H9 (cell line): ENCODE measurements around the gene APOB. TPM values are rescaled to one million over a fixed set of nuclear protein-coding genes. Genes with fewer than 3 reads are reported as not detected.

Experiments
- DNase-seq: peaks from one replicate; pipeline ENCODE4 v3.0.0-alpha.2; 2017
- H2AFZ ChIP-seq: one replicate; pipeline ENCODE4 v1.6.1; 2013; ENCODE audit warnings: mild to moderate bottlenecking, low read length, control low read depth, moderate library complexity
- H2AK5ac ChIP-seq: 2 replicates; pipeline ENCODE4 v1.6.1; 2013; ENCODE audit warnings: low read length, control low read depth, mixed read lengths; ENCODE audit not compliant: insufficient read length
- H2BK120ac ChIP-seq: one replicate; pipeline ENCODE4 v1.6.1; 2013; ENCODE audit warnings: low read depth, mild to moderate bottlenecking, low read length, control low read depth, inconsistent platforms; ENCODE audit not compliant: poor library complexity, severe bottlenecking
- H2BK12ac ChIP-seq: 2 replicates; pipeline ENCODE4 v1.6.1; 2013; ENCODE audit warnings: low read length, control low read depth, mixed read lengths, low read depth; ENCODE audit not compliant: insufficient read length
- H2BK15ac ChIP-seq: 2 replicates; pipeline ENCODE4 v1.6.1; 2013; ENCODE audit warnings: low read depth, low read length, control low read depth
- H2BK20ac ChIP-seq: one replicate; pipeline ENCODE4 v1.6.1; 2013; ENCODE audit warnings: low read depth, mild to moderate bottlenecking, low read length, control low read depth, inconsistent platforms; ENCODE audit not compliant: poor library complexity, severe bottlenecking
- H2BK5ac ChIP-seq: 2 replicates; pipeline ENCODE4 v1.6.1; 2013; ENCODE audit warnings: low read length, control low read depth, mixed read lengths; ENCODE audit not compliant: insufficient read length
- H3K14ac ChIP-seq: 2 replicates; pipeline ENCODE4 v1.6.1; 2013; ENCODE audit warnings: low read length, control low read depth; ENCODE audit not compliant: insufficient read depth
- H3K18ac ChIP-seq: 2 replicates; pipeline ENCODE4 v1.6.1; 2013; ENCODE audit warnings: low read depth, mild to moderate bottlenecking, mixed read lengths, low read length, control low read depth; ENCODE audit not compliant: insufficient read length
- H3K23ac ChIP-seq: 2 replicates; pipeline ENCODE4 v1.6.1; 2013; ENCODE audit warnings: low read length, control low read depth, mixed read lengths, low read depth; ENCODE audit not compliant: insufficient read length
- H3K23me2 ChIP-seq: 2 replicates; pipeline ENCODE4 v1.6.1; 2013; ENCODE audit warnings: low read depth, mild to moderate bottlenecking, mixed read lengths, low read length, control low read depth; ENCODE audit not compliant: insufficient read length, poor library complexity, severe bottlenecking
- H3K27ac ChIP-seq: 2 replicates; pipeline ENCODE4 v1.5.1; 2013; ENCODE audit warnings: low read length, control low read depth, mixed read lengths, low read depth; ENCODE audit not compliant: insufficient read length
- H3K27me3 ChIP-seq: 2 replicates; pipeline ENCODE4 v1.6.1; 2013; ENCODE audit warnings: low read length, control low read depth, inconsistent platforms; ENCODE audit not compliant: insufficient read depth
- H3K4ac ChIP-seq: 2 replicates; pipeline ENCODE4 v1.6.1; 2013; ENCODE audit warnings: low read depth, mild to moderate bottlenecking, control low read depth, inconsistent platforms, low read length, moderate library complexity
- H3K4me1 ChIP-seq: 2 replicates; pipeline ENCODE4 v1.6.1; 2013; ENCODE audit warnings: low read length, control low read depth, inconsistent platforms; ENCODE audit not compliant: insufficient read depth
- H3K4me2 ChIP-seq: 2 replicates; pipeline ENCODE4 v1.6.1; 2013; ENCODE audit warnings: low read length, control low read depth, mixed read lengths; ENCODE audit not compliant: insufficient read length, insufficient read depth
- H3K56ac ChIP-seq: 2 replicates; pipeline ENCODE4 v1.6.1; 2013; ENCODE audit warnings: low read depth, mild to moderate bottlenecking, mixed read lengths, low read length, control low read depth; ENCODE audit not compliant: insufficient read length
- H3K79me1 ChIP-seq: 2 replicates; pipeline ENCODE4 v1.6.1; 2013; ENCODE audit warnings: low read depth, mild to moderate bottlenecking, moderate library complexity, low read length, control low read depth, inconsistent platforms; ENCODE audit not compliant: insufficient read depth, poor library complexity, severe bottlenecking
- H3K79me2 ChIP-seq: 2 replicates; pipeline ENCODE4 v1.6.1; 2013; ENCODE audit warnings: low read length, control low read depth, inconsistent platforms; ENCODE audit not compliant: insufficient read depth
- H3K9ac ChIP-seq: 2 replicates; pipeline ENCODE4 v1.6.1; 2013; ENCODE audit warnings: low read length, control low read depth, mixed read lengths; ENCODE audit not compliant: insufficient read length; ENCODE audit errors: extremely low read depth
- H3K9me3 ChIP-seq: one replicate; pipeline ENCODE4 v1.6.1; 2013; ENCODE audit warnings: low read depth, low read length, inconsistent platforms; ENCODE audit not compliant: control insufficient read depth
- H3T11ph ChIP-seq: one replicate; pipeline ENCODE4 v1.6.1; 2013; ENCODE audit warnings: mild to moderate bottlenecking, low read length, control low read depth, inconsistent platforms
- H4K20me1 ChIP-seq: one replicate; pipeline ENCODE4 v1.6.1; 2013; ENCODE audit not compliant: control insufficient read depth, insufficient read length, insufficient read depth
- H4K5ac ChIP-seq: 2 replicates; pipeline ENCODE4 v1.6.1; 2013; ENCODE audit warnings: low read depth, mild to moderate bottlenecking, mixed read lengths, low read length, control low read depth; ENCODE audit not compliant: insufficient read length
- H4K8ac ChIP-seq: replicated peaks from 2 replicates; pipeline ENCODE4 v1.6.1; 2013; ENCODE audit warnings: low read length, control low read depth, mixed read lengths, low read depth; ENCODE audit not compliant: insufficient read length
- H4K91ac ChIP-seq: 2 replicates; pipeline ENCODE4 v1.6.1; 2013; ENCODE audit warnings: low read depth, mild to moderate bottlenecking, moderate library complexity, mixed read lengths, low read length, control low read depth; ENCODE audit not compliant: insufficient read length
- H3K27ac Mint-ChIP-seq, 3 experiments: 2 replicates in 2 of 3; 3 replicates in 1 of 3; pipeline ENCODE4 v1.8.0; 2020 to 2021; ENCODE audit warnings: mixed read lengths in 3 of 3, mild to moderate bottlenecking in 1 of 3, moderate library complexity in 1 of 3
- H3K27me3 Mint-ChIP-seq: 2 replicates; pipeline ENCODE4 v1.8.0; 2021; ENCODE audit warnings: low read depth, mild to moderate bottlenecking, moderate library complexity, mixed read lengths
- H3K36me3 Mint-ChIP-seq, 3 experiments: 2 replicates in 2 of 3; 3 replicates in 1 of 3; pipeline ENCODE4 v1.8.0; 2020 to 2021; ENCODE audit warnings: low read depth in 3 of 3, mixed read lengths in 3 of 3; ENCODE audit not compliant: insufficient read depth in 1 of 3
- H3K4me1 Mint-ChIP-seq, 2 experiments: 2 replicates each; pipeline ENCODE4 v1.8.0; 2020; ENCODE audit warnings: mixed read lengths in 2 of 2
- H3K4me3 Mint-ChIP-seq, 2 experiments: 2 replicates in 1 of 2; 3 replicates in 1 of 2; pipeline ENCODE4 v1.8.0; 2020 to 2021; ENCODE audit warnings: mild to moderate bottlenecking in 2 of 2, mixed read lengths in 2 of 2, moderate library complexity in 1 of 2
- H3K9me3 Mint-ChIP-seq, 2 experiments: 2 replicates in 1 of 2; 3 replicates in 1 of 2; pipeline ENCODE4 v1.8.0; 2020; ENCODE audit warnings: mild to moderate bottlenecking in 2 of 2, mixed read lengths in 2 of 2, moderate library complexity in 1 of 2
- CTCF ChIP-seq: fragments of 200-600 bp; sonication (generic); conservative IDR thresholded peaks from 3 replicates; pipeline ENCODE4 v1.8.0; 2021; ENCODE audit warnings: antibody characterized with exemption, mild to moderate bottlenecking
- WGBS: extraction: QIAGEN DNeasy Blood & Tissue Kit; methylation state at CpG from one replicate; pipeline ENCODE4 v1.1.7; 2013; ENCODE audit warnings: missing lambda C conversion rate, low lambda C conversion rate, mixed read lengths; ENCODE audit not compliant: insufficient read length; ENCODE audit errors: extremely low coverage; 5-methylcytosine and 5-hydroxymethylcytosine counted together
- total RNA-seq: library from RNA; stranded (reverse); gene quantifications from 2 replicates; pipeline ENCODE4 v1.2.1, GENCODE V29; 2021

The APOB gene
- total RNA-seq, 1 experiment from 2014 or later: 0.26 TPM

GRCh38 chr2:21010813-21011439, 32.9 kb downstream of the APOB start:
- no peaks in the 10 kb centered on the region for H3K79me2 ChIP-seq
- no peak overlapping the region for H3K56ac ChIP-seq
- no peaks in the 10 kb centered on the region for H3K9me3 Mint-ChIP-seq
- no peaks in the 10 kb centered on the region for H3K79me1 ChIP-seq
- H2BK5ac ChIP-seq: no peak overlapping the region
- no peak overlapping the region for H3K14ac ChIP-seq
- no peak overlapping the region for H3K4ac ChIP-seq
- H3K4me1 ChIP-seq: no peaks in the 10 kb centered on the region
- H2BK20ac ChIP-seq: no peak overlapping the region
- no peak overlapping the region for H4K8ac ChIP-seq
- no peaks in the 10 kb centered on the region for H3K36me3 Mint-ChIP-seq
- H3K9ac ChIP-seq: no peak overlapping the region
- H3K4me2 ChIP-seq: no peak overlapping the region
- no peak overlapping the region for H3K27ac Mint-ChIP-seq
- H3K27me3 ChIP-seq: no peaks in the 10 kb centered on the region
- no peaks in the 10 kb centered on the region for H3K9me3 ChIP-seq
- no peaks in the 10 kb centered on the region for H4K20me1 ChIP-seq
- no peak overlapping the region for H4K5ac ChIP-seq
- H3K4me1 Mint-ChIP-seq: no peaks in the 10 kb centered on the region
- H3K27me3 Mint-ChIP-seq: peaks cover 34% of the 10 kb centered on the region
- H2BK120ac ChIP-seq: no peak overlapping the region
- no peaks in the 10 kb centered on the region for H3K23me2 ChIP-seq
- H3K4me3 Mint-ChIP-seq: no peak overlapping the region
- no peak overlapping the region for H2BK15ac ChIP-seq
- DNase-seq: no peak
- H2BK12ac ChIP-seq: no peak overlapping the region
- no peak overlapping the region for H4K91ac ChIP-seq
- H3T11ph ChIP-seq: no peak overlapping the region
- no peak for TF ChIP-seq CTCF
- H3K18ac ChIP-seq: no peak overlapping the region
- no peak overlapping the region for H3K23ac ChIP-seq
- WGBS: no CpG with 5 or more reads among the region's 10 CpGs
- H2AFZ ChIP-seq: no peak overlapping the region
- H3K27ac ChIP-seq: no peak overlapping the region
- no peak overlapping the region for H2AK5ac ChIP-seq
